Activated CD4-positive, alpha-beta T cell treated with anti-CD3 and anti-CD28 coated beads, Interleukin-2, amount 10 ng/mL, durations not matched to agents 7 days and 5 days (primary cell): ENCODE measurements around the gene PYGL. TPM values are rescaled to one million over a fixed set of nuclear protein-coding genes. Genes with fewer than 3 reads are reported as not detected.
A peak's percentile ranks its signal among the peaks of the same experiment; 100 is the strongest.
"Not testable (repeated sequence)": the region's sequence is repeated elsewhere in the genome, so short reads cannot be mapped to it uniquely, and the experiment has no call there.

ENCODE experiments used
- CTCF ChIA-PET: fragments of 350-600 bp; sonication (Branson Sonifier 250); formaldehyde crosslinking; loops from one replicate; lab custom pipeline; 2021; ENCODE audit warnings: antibody characterized with exemption; lab: Charles Lee
- POLR2A ChIA-PET: fragments of 350-600 bp; sonication (Branson Sonifier 250); formaldehyde crosslinking; loops from one replicate; lab custom pipeline; 2021; ENCODE audit warnings: antibody characterized with exemption; lab: Charles Lee
- DNase-seq: peaks from one replicate; pipeline ENCODE4 v3.0.0-alpha.2; 2020
- H3K27ac Mint-ChIP-seq: one replicate; pipeline ENCODE4 v1.8.0; 2021; ENCODE audit warnings: mild to moderate bottlenecking, moderate library complexity, mixed read lengths
- H3K27me3 Mint-ChIP-seq: one replicate; pipeline ENCODE4 v1.8.0; 2021; ENCODE audit warnings: mixed read lengths
- H3K36me3 Mint-ChIP-seq: one replicate; pipeline ENCODE4 v1.8.0; 2021; ENCODE audit warnings: low read depth, mixed read lengths
- H3K4me1 Mint-ChIP-seq: one replicate; pipeline ENCODE4 v1.8.0; 2021; ENCODE audit warnings: mixed read lengths
- H3K4me3 Mint-ChIP-seq: one replicate; pipeline ENCODE4 v1.8.0; 2021; ENCODE audit warnings: mild to moderate bottlenecking, moderate library complexity, mixed read lengths
- H3K9me3 Mint-ChIP-seq: one replicate; pipeline ENCODE4 v1.8.0; 2021; ENCODE audit warnings: mixed read lengths
- total RNA-seq, 2 experiments: library from RNA; stranded (reverse); gene quantifications; one replicate each; pipeline ENCODE4 v1.2.3, GENCODE V29; 2021

The PYGL gene
- total RNA-seq, 2 experiments from 2014 or later: not detected

- DNase-seq: no peak
- POLR2A ChIA-PET: no interaction called here
- Mint-ChIP-seq H3K27me3 (peaks cover 22% of the 10 kb centered on the region), H3K36me3 (no peaks in the 10 kb centered on the region), H3K9me3 (peaks cover 4% of the 10 kb centered on the region), H3K27ac (no peak overlapping the region), H3K4me3 (no peak overlapping the region), H3K4me1 (no peaks in the 10 kb centered on the region)
- CTCF ChIA-PET: interaction anchor here (1.6 kb wide), 1 partner anchor 14 kb away, joined by 3 read pairs; no protein-coding TSS in a partner anchor
These were observed 37.8 kb downstream of the PYGL start for GRCh38 chr14:50906326-50907065.

GRCh38 chr14:50904719-50905118 is 39.6 kb downstream of the PYGL start:
- DNase-seq: no peak
- H3K36me3 Mint-ChIP-seq: no peaks in the 10 kb centered on the region
- CTCF ChIA-PET: interaction anchor here (1.1 to 1.2 kb wide), 2 partner anchors 13 to 16 kb away, joined by 3 read pairs; no protein-coding TSS in a partner anchor
- peaks cover 21% of the 10 kb centered on the region for H3K27me3 Mint-ChIP-seq
- no peak overlapping the region for H3K4me3 Mint-ChIP-seq
- H3K4me1 Mint-ChIP-seq: no peaks in the 10 kb centered on the region
- peaks cover 4% of the 10 kb centered on the region for H3K9me3 Mint-ChIP-seq
- POLR2A ChIA-PET: no interaction called here
- no peak overlapping the region for H3K27ac Mint-ChIP-seq

GRCh38 chr14:50901361-50901760 is 42.9 kb downstream of the PYGL start:
- H3K36me3 Mint-ChIP-seq: no peaks in the 10 kb centered on the region
- no peak overlapping the region for H3K27ac Mint-ChIP-seq
- POLR2A ChIA-PET: no interaction called here
- H3K4me1 Mint-ChIP-seq: no peaks in the 10 kb centered on the region
- H3K27me3 Mint-ChIP-seq: peaks cover 17% of the 10 kb centered on the region
- no peak overlapping the region for H3K4me3 Mint-ChIP-seq
- no peak for DNase-seq
- CTCF ChIA-PET: no interaction called here
- H3K9me3 Mint-ChIP-seq: peaks cover 4% of the 10 kb centered on the region

- Mint-ChIP-seq H3K27ac (no peak overlapping the region), H3K4me1 (no peaks in the 10 kb centered on the region), H3K36me3 (no peaks in the 10 kb centered on the region), H3K9me3 (no peaks in the 10 kb centered on the region), H3K27me3 (peaks cover 10% of the 10 kb centered on the region), H3K4me3 (no peak overlapping the region)
- DNase-seq: no peak
- ChIA-PET POLR2A (no interaction called here), CTCF (no interaction called here)
These were observed 46.6 kb downstream of the PYGL start for GRCh38 chr14:50897658-50898175.

- H3K36me3 Mint-ChIP-seq, H3K4me3 Mint-ChIP-seq, DNase-seq, H3K27me3 Mint-ChIP-seq, POLR2A ChIA-PET, H3K27ac Mint-ChIP-seq, H3K4me1 Mint-ChIP-seq, H3K9me3 Mint-ChIP-seq: not testable (repeated sequence)
- CTCF ChIA-PET: interaction anchor here (0.7 kb wide), 1 partner anchor 217 kb away, joined by 4 read pairs; no protein-coding TSS in a partner anchor
These were observed 47.3 kb downstream of the PYGL start for GRCh38 chr14:50897005-50897404.

GRCh38 chr14:50896421-50896820 is 47.9 kb downstream of the PYGL start:
- H3K27me3 Mint-ChIP-seq, H3K4me1 Mint-ChIP-seq, H3K36me3 Mint-ChIP-seq, DNase-seq, CTCF ChIA-PET, H3K27ac Mint-ChIP-seq, H3K4me3 Mint-ChIP-seq, H3K9me3 Mint-ChIP-seq, POLR2A ChIA-PET: not testable (repeated sequence)

- no peaks in the 10 kb centered on the region for H3K36me3 Mint-ChIP-seq
- H3K27me3 Mint-ChIP-seq: peaks cover 6% of the 10 kb centered on the region
- CTCF ChIA-PET: no interaction called here
- no peak overlapping the region for H3K27ac Mint-ChIP-seq
- H3K4me3 Mint-ChIP-seq: no peak overlapping the region
- DNase-seq: no peak
- POLR2A ChIA-PET: no interaction called here
- no peaks in the 10 kb centered on the region for H3K4me1 Mint-ChIP-seq
- H3K9me3 Mint-ChIP-seq: no peaks in the 10 kb centered on the region
These were observed 52.0 kb downstream of the PYGL start for GRCh38 chr14:50892255-50892654.

- DNase-seq: no peak
- Mint-ChIP-seq H3K27me3 (peaks cover 24% of the 10 kb centered on the region), H3K9me3 (no peaks in the 10 kb centered on the region), H3K27ac (no peak overlapping the region), H3K36me3 (no peaks in the 10 kb centered on the region), H3K4me1 (no peaks in the 10 kb centered on the region), H3K4me3 (no peak overlapping the region)
- CTCF ChIA-PET: interaction anchor here (0.6 kb wide), 1 partner anchor 33 kb away, joined by 3 read pairs; no protein-coding TSS in a partner anchor
- POLR2A ChIA-PET: no interaction called here
These were observed 56.8 kb downstream of the PYGL start for GRCh38 chr14:50887476-50887875.

GRCh38 chr14:50883827-50884197 is 60.5 kb downstream of the PYGL start:
- Mint-ChIP-seq H3K4me3 (no peak overlapping the region), H3K36me3 (no peaks in the 10 kb centered on the region), H3K27ac (no peak overlapping the region), H3K27me3 (peaks cover 48% of the 10 kb centered on the region), H3K4me1 (no peaks in the 10 kb centered on the region), H3K9me3 (no peaks in the 10 kb centered on the region)
- no peak for DNase-seq
- ChIA-PET CTCF (no interaction called here), POLR2A (no interaction called here)

- ChIA-PET CTCF (no interaction called here), POLR2A (no interaction called here)
- Mint-ChIP-seq H3K4me3 (no peak overlapping the region), H3K9me3 (no peaks in the 10 kb centered on the region), H3K36me3 (no peaks in the 10 kb centered on the region), H3K27ac (no peak overlapping the region), H3K27me3 (peaks cover 50% of the 10 kb centered on the region), H3K4me1 (no peaks in the 10 kb centered on the region)
- no peak for DNase-seq
These were observed 61.1 kb downstream of the PYGL start for GRCh38 chr14:50882932-50883826.

GRCh38 chr14:50875359-50876070 is 68.8 kb downstream of the PYGL start:
- ChIA-PET POLR2A (no interaction called here), CTCF (interaction anchor here (0.6 to 1.1 kb wide), 2 partner anchors 15 to 18 kb away, joined by 3 to 4 read pairs; no protein-coding TSS in a partner anchor)
- DNase-seq: peak; percentile 85
- Mint-ChIP-seq H3K4me1 (peaks cover 39% of the 10 kb centered on the region), H3K4me3 (peak overlapping the region; percentile 5), H3K27me3 (peaks cover 82% of the 10 kb centered on the region), H3K27ac (no peak overlapping the region), H3K9me3 (no peaks in the 10 kb centered on the region), H3K36me3 (no peaks in the 10 kb centered on the region)

GRCh38 chr14:50874757-50875156 is 69.5 kb downstream of the PYGL start:
- peak overlapping the region; percentile 5 for H3K4me3 Mint-ChIP-seq
- no peak for DNase-seq
- H3K9me3 Mint-ChIP-seq: no peaks in the 10 kb centered on the region

More at GRCh38 chr14:50874757-50875156, 69.5 kb downstream of the PYGL start:
- ChIA-PET CTCF (interaction anchor here (0.6 to 1.1 kb wide), 2 partner anchors 14 to 17 kb away, joined by 3 to 4 read pairs; no protein-coding TSS in a partner anchor), POLR2A (no interaction called here)
- H3K4me1 Mint-ChIP-seq: peaks cover 39% of the 10 kb centered on the region
- no peak overlapping the region for H3K27ac Mint-ChIP-seq
- no peaks in the 10 kb centered on the region for H3K36me3 Mint-ChIP-seq
- peaks cover 83% of the 10 kb centered on the region for H3K27me3 Mint-ChIP-seq
